ENCODE data around the gene PEDS1.
A peak's percentile ranks its signal among the peaks of the same experiment; 100 is the strongest.
"Not testable (repeated sequence)": the region's sequence is repeated elsewhere in the genome, so short reads cannot be mapped to it uniquely, and the experiment has no call there.

The PEDS1 gene

DNA sequence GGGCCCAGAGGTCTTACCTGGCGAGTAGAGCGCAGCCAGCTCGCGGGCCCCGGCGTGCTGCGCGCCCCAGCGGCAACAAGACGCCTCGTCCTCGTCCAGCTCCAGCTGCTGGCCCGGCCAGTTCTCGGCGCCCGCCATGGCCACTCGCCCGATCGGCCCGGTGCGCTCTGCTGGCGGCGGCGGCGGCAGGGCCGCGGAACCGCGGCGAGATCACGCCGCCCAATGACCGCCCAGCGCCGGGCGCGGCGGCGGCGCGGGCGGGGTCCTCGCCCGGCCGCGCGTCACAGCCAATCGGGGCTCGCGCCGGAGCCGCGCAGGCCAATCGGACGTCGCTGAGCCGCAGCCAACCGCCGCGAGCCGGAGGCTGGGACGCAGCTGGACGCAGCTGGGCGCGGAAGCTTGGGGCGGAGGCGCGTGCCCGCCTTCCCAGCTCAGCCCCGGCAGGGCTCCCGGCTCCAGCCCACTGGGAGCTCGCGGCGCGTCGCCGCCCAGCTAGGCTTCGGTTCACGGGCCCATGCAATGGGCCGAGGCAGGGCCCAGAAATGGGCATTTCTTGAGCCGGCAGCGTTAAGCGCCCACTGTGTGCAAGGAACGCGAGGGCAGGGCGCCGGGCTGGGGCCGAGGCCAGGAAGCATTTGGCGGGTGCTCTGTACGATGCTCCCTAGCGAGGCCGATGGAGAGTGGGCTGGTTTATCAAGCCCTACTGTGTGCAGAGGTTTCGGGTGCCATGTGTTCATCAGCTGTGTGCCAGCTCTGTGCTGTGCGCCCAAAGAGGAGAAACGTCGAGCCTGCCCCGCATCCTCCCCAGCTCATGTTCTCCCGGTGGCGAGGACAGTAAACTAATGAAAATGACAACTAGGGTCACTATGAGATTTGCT, at the start of gene PEDS1:
PEDS1 (minus strand) TSS at position 224 of the 878 bp plus-strand sequence; CDS start at position 138, 86 bp downstream.
- Mint-ChIP-seq H3K4me3 (peak within 1 kb of the TSS; percentile 83), H3K4me1 (ENCODE audit: low read depth) (peaks cover 38% of the 10 kb centered on the region), H3K36me3 (ENCODE audit: low read depth) (peaks cover 4% of the 10 kb centered on the region), H3K9me3 (no peaks in the 10 kb centered on the region), H3K27me3 (no peaks in the 10 kb centered on the region), H3K27ac (peak within 1 kb of the TSS; percentile 83)

DNA sequence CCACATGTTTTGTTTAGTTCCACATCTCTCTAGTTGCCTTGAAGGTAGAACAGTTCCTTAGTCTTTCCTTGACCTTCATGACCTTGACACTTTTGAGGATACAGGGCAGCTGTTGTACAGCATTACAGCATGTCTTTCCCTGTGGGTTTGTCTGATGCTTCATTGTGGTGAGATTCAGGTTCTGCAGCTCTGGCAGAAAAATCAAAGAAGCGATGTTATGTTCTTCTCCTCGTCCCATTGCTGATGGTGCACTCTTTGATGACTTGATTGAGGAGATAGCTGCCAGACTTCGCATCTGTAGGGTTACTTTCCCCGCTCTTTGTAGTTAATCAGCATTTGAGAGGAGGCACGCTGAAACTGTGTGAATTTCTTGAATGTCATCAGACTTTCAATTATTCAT, 49.2 kb upstream of the PEDS1 start:
- Mint-ChIP-seq H3K36me3 (ENCODE audit: low read depth) (no peaks in the 10 kb centered on the region), H3K27me3 (peaks cover 3% of the 10 kb centered on the region), H3K27ac (no peak overlapping the region), H3K9me3 (peaks cover 15% of the 10 kb centered on the region), H3K4me3 (no peak overlapping the region), H3K4me1 (ENCODE audit: low read depth) (no peaks in the 10 kb centered on the region)

DNA sequence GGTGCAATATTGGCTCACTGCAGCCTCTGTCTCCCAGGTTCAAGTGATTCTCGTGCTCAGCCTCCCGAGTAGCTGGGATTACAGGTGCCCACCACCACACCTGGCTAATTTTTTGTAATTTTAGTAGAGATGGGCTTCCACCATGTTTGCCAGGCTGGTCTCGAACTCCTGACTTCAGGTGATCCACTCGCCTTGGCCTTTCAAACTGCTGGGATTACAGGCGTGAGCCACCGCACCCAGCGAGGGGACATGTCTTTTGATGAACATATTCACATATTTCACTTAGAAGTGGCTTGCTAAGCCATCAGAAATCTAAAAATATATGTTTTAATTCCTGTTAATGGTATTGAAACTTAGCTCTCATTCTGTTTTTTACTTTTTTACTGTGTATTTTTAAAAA, 48.2 kb upstream of the PEDS1 start:
- not testable (repeated sequence) for H3K27me3 Mint-ChIP-seq; H3K4me3 Mint-ChIP-seq; H3K4me1 Mint-ChIP-seq (ENCODE audit: low read depth); H3K36me3 Mint-ChIP-seq (ENCODE audit: low read depth); H3K27ac Mint-ChIP-seq
- H3K9me3 Mint-ChIP-seq: peaks cover 15% of the 10 kb centered on the region

DNA sequence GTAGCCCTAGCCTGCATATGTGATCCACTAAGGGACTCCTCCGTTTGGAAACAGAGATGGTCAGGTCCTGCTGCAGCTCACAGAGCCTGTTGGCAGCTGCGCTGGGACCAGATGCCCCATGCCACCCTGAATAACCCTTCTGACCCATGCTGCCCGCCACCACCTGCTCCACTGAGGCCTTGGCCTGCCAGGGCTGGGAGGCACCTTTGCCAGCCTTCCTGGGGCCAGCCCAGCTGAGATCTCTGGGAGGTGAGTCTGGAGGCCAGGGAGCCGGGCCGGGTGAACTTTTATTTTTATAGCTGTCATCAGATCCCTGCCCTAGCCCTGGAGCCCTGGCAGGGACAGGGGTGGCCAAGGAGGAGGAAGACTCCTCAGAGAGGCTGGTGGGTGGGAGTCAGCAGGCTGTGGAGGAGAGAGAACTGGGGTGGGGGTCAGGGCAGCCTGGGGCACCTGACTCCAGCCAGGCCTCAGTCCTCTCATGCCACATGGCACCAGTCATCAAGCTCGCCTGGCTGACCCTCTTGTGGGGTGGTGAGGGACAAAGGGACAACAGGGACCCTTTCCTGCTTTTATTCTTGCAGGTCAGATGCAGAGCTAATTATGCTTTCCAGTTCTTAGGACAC, 47.1 kb upstream of the PEDS1 start:
- Mint-ChIP-seq H3K9me3 (peaks cover 15% of the 10 kb centered on the region), H3K4me1 (ENCODE audit: low read depth) (no peaks in the 10 kb centered on the region), H3K27me3 (no peaks in the 10 kb centered on the region), H3K4me3 (no peak overlapping the region), H3K27ac (no peak overlapping the region), H3K36me3 (ENCODE audit: low read depth) (peaks cover 3% of the 10 kb centered on the region)

DNA sequence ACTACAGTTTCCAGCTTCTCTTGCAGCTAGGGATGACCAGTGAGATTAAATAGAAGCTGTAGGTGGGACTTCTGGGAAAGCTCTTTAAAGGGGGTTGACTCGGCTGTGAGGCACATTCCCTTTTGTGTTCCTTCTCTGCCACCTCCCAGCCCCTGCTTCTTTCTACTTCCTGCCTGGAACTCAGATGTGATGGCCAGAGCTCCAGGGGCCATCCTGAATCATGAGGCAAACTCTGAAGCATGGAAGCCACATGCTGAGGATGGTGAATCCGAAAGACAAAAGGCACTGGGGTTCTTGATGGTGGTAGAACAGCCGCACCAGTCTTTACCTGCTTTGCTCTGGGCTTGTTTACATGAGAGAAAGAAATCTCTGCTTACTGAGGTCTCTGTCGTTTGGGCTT, 46.2 kb upstream of the PEDS1 start:
- Mint-ChIP-seq H3K27ac (no peak overlapping the region), H3K27me3 (no peaks in the 10 kb centered on the region)

DNA sequence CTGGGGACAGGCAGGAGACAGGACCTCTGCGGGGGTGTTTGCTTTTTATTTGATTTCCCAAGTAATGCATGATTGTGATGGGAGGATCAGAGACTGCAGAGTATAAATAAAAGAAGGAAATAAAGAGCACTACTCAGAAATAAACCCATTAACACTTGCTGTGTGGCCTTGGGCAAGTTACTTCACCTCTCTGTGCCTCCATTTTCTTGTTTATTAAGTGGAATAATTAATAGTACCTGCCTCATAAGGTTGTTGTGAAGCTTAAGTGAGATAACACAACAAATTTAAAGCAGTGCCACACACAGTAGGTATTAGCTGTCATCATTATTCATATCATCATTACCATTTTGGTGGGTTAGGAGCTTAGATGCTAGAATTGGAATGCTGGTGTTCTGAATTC, 45.2 kb upstream of the PEDS1 start:
- peaks cover 9% of the 10 kb centered on the region for H3K36me3 Mint-ChIP-seq (ENCODE audit: low read depth)
- H3K4me3 Mint-ChIP-seq: no peak overlapping the region
- no peaks in the 10 kb centered on the region for H3K27me3 Mint-ChIP-seq
- peaks cover 7% of the 10 kb centered on the region for H3K9me3 Mint-ChIP-seq
- peaks cover 12% of the 10 kb centered on the region for H3K4me1 Mint-ChIP-seq (ENCODE audit: low read depth)
- no peak overlapping the region for H3K27ac Mint-ChIP-seq

More for the DNA sequence above, 46.2 kb upstream of the PEDS1 start:
- H3K4me1 Mint-ChIP-seq (ENCODE audit: low read depth): peaks cover 4% of the 10 kb centered on the region
- peaks cover 3% of the 10 kb centered on the region for H3K36me3 Mint-ChIP-seq (ENCODE audit: low read depth)
- H3K4me3 Mint-ChIP-seq: no peak overlapping the region
- H3K9me3 Mint-ChIP-seq: peaks cover 15% of the 10 kb centered on the region

DNA sequence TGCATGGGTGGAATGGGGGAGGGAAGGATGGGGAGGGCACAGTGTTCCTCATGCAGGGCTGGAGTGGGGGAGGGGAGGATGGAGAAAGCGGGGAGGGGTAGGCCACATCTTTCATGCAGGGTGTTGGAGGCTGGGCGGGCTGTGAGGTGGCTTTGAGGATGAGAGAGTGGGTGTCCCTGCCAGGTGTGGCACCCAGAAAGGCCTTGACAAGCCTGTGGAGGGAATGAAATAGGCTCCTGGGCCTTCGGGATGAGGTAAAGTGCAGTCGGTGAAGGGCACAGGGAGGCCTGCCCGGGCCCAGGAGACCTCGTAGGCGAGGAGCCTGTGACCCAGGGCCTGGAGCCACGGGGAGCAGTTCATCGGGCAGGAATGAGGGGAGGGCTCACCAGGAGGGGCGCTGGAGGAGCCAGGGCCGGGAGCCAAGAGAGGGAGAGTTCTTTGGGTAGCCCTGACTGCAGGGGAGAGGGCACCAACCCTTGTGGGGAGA, 44.7 kb upstream of the PEDS1 start:
- no peak overlapping the region for H3K27ac Mint-ChIP-seq
- peaks cover 17% of the 10 kb centered on the region for H3K4me1 Mint-ChIP-seq (ENCODE audit: low read depth)
- no peak overlapping the region for H3K4me3 Mint-ChIP-seq
- peaks cover 14% of the 10 kb centered on the region for H3K36me3 Mint-ChIP-seq (ENCODE audit: low read depth)
- H3K27me3 Mint-ChIP-seq: no peaks in the 10 kb centered on the region
- peaks cover 4% of the 10 kb centered on the region for H3K9me3 Mint-ChIP-seq

DNA sequence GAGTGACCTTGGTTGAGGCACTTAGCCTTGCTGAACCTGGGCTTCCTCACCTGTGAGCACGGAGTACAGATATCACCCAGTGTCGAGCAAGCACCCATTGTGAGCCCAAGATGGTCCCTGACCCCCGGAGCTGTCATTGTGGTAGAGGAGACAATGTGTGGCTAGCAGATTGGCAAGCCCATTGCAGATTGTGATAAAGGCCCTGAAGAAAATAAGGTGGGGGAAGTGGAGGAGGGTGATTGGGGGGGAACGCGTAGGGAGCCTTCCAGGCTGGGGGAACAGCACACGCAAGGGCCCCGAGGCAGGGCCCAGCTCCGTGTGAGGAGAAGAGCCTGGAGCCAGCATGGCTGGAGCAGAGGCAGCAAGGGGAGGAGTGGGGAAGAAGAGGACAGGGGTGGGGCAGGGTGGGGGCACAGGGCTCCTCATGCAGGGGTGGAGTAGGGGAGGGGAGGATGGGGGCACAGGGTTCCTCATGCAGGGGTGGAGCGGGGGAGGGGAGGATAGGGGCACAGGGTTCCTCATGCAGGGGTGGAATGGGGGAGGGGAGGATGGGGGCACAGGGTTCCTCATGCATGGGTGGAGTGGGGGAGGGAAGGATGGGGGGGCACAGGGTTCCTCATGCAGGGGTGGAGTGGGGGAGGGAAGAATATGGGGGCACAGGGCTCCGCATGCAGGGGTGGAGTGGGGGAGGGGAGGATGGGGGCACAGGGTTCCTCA, 44.1 kb upstream of the PEDS1 start:
- peaks cover 22% of the 10 kb centered on the region for H3K4me1 Mint-ChIP-seq (ENCODE audit: low read depth)
- H3K27me3 Mint-ChIP-seq: no peaks in the 10 kb centered on the region
- no peak overlapping the region for H3K4me3 Mint-ChIP-seq
- no peak overlapping the region for H3K27ac Mint-ChIP-seq
- H3K9me3 Mint-ChIP-seq: peaks cover 4% of the 10 kb centered on the region
- H3K36me3 Mint-ChIP-seq (ENCODE audit: low read depth): peaks cover 20% of the 10 kb centered on the region

DNA sequence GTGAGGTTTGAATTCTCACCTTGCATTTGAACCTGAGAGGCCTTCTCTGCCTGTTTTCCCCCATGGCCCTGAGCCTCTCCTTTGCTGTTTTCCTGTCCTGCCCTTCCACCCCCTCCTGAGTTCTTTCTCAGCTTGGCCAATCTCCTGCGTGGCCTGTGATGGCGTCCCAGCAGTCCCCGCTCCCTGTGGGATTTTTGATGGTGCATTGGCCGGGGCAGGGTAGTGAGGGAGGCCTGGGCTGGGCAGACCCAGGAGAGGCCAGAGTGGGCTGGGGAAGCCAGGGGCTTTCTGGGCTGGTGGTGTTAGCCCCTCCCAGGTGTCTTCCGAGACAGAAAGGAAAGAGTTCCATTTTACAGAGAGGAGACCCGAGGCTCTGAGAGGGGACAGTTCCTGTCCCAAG, 43.4 kb upstream of the PEDS1 start:
- no peak overlapping the region for H3K27ac Mint-ChIP-seq
- H3K36me3 Mint-ChIP-seq (ENCODE audit: low read depth): peaks cover 20% of the 10 kb centered on the region
- peaks cover 4% of the 10 kb centered on the region for H3K9me3 Mint-ChIP-seq
- no peaks in the 10 kb centered on the region for H3K27me3 Mint-ChIP-seq
- H3K4me1 Mint-ChIP-seq (ENCODE audit: low read depth): peaks cover 22% of the 10 kb centered on the region
- H3K4me3 Mint-ChIP-seq: no peak overlapping the region

DNA sequence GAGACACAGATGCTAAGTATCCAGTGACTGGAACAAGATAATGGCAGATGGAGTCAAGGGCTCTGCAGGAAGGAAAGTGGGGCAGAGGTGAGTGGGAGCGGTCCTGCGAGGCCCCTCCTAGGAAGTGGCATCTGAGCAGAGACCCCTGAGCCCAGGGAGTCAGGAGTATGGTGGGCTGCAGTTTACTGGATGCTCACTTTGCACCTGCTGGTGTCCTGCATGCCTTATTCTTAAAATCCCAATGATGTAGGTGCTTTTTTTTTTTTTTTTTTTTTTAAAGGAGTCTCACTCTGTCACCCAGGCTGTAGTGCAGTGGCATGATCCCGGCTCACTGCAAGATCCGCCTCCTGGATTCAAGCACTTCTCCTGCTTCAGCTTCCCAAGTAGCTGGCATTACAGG, 42.7 kb upstream of the PEDS1 start:
- peaks cover 4% of the 10 kb centered on the region for H3K9me3 Mint-ChIP-seq
- peaks cover 22% of the 10 kb centered on the region for H3K4me1 Mint-ChIP-seq (ENCODE audit: low read depth)
- H3K27me3 Mint-ChIP-seq: no peaks in the 10 kb centered on the region
- H3K36me3 Mint-ChIP-seq (ENCODE audit: low read depth): peaks cover 20% of the 10 kb centered on the region
- no peak overlapping the region for H3K4me3 Mint-ChIP-seq
- H3K27ac Mint-ChIP-seq: no peak overlapping the region

DNA sequence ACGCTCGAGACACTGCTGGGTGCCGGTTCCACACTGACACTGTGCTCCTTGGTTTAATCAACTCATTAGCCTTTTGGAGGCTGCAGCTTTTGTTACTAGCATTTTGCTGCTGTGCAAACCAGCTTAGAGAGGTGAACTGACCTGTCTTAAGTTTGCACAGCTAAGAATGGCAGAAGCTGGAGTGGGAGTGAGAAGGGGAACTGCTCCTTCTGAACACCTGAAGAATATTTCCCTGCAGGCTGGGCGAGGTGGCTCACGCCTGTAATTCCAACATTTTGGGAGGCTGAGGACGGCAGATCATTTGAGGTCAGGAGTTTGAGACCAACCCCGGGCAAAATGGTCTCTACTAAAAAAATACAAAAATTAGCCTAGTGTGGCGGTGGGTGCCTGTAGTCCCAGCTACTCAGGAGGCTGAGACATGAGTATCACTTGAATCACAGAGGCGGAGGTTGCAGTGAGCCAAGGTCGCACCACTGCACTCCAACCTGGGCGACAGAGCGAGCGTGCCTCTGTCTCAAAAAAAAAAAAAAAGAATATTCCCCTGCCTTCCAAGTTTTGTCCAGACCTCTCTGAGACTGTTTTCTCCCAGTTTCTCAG, 42.1 kb upstream of the PEDS1 start:
- H3K4me3 Mint-ChIP-seq: no peak overlapping the region
- H3K9me3 Mint-ChIP-seq: peaks cover 4% of the 10 kb centered on the region
- peaks cover 22% of the 10 kb centered on the region for H3K4me1 Mint-ChIP-seq (ENCODE audit: low read depth)
- no peak overlapping the region for H3K27ac Mint-ChIP-seq
- no peaks in the 10 kb centered on the region for H3K27me3 Mint-ChIP-seq
- peaks cover 20% of the 10 kb centered on the region for H3K36me3 Mint-ChIP-seq (ENCODE audit: low read depth)

DNA sequence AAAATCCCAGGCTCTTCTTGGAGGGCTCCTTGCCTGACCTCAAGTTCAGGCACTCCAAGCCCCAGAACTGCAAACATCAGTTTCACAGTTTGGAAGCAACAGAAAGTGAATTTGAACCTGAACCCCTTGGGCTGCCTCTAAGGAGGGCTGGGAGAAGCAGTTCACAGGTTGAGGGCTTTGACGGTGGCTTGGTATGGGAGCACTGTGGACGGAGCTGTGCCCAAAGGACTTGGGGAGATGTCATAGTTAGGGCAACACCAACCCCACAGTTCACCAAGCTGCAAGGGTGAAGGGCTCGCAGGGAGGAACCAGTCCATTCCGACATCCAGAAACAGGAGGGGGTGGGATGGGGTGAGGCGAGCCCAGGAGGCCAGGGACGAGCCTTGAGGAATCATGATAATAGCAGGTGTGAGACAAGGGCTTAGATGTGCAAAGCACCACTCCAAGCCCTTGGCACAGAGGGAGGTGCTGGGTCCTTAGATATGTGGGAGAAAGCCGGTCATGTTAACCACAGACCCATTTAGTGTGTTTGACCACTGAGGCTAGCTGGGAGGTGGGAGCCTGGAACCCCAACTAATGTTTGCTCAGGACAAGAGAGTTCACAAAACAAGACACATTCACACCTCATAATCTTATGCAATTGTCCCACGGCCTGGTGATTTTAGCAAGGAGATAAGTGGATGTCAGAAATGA, 41.5 kb upstream of the PEDS1 start:
- peaks cover 4% of the 10 kb centered on the region for H3K9me3 Mint-ChIP-seq
- H3K4me3 Mint-ChIP-seq: no peak overlapping the region
- peaks cover 20% of the 10 kb centered on the region for H3K36me3 Mint-ChIP-seq (ENCODE audit: low read depth)
- no peak overlapping the region for H3K27ac Mint-ChIP-seq
- H3K27me3 Mint-ChIP-seq: no peaks in the 10 kb centered on the region
- H3K4me1 Mint-ChIP-seq (ENCODE audit: low read depth): peaks cover 22% of the 10 kb centered on the region

DNA sequence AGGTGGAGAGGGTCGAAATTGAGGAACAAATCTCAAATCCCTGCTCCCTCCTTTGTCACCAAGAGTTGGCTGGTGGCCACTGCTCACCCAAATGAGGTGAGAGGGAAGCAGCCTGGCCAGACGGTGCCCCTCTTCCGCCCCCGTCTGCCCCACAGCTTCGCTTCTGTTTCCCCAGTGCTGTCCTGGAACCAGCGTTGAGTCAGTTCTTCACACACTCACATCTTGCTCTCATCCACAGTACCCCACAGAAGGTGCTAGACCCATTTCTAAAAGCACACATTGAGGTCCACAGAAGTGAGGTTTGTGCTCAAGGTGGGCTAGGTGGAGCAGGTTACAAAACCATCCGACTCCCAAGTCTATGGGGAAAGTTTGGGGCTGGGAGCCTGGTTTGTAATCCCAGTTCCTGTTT, 40.9 kb upstream of the PEDS1 start:
- Mint-ChIP-seq H3K4me3 (peak overlapping the region; percentile 48), H3K27ac (no peak overlapping the region)

DNA sequence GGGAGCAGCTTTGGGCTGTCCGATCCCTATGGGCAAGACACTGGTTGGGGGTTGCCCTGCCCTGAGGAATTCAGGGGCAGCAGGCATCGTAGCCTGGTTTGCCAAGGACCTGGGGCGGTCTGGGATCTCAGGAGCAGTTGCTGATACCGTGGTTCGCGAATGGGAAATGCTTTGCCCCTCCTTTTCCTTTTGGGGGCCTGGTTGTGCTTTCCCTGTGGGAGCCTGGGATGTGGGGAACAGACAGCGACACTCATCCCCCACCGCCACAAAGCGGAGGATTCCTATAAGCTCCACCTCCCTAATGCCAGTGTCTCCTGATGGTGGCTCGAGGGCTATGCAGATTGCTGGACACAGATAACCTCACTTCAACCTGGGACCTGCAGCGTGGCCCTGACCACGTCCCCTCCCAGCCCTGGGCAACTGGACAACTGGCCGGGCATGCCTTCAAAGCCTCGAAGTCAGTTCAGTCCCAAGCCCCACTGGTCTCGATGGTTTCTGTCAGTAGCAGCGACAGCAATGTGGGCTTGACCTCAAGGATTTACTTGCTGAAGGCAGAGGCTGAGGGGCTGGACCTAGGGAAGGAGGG, 40.4 kb upstream of the PEDS1 start:
- no peaks in the 10 kb centered on the region for H3K9me3 Mint-ChIP-seq
- H3K4me3 Mint-ChIP-seq: peak overlapping the region; percentile 91
- peak overlapping the region; percentile 95 for H3K27ac Mint-ChIP-seq
- peaks cover 22% of the 10 kb centered on the region for H3K4me1 Mint-ChIP-seq (ENCODE audit: low read depth)
- H3K36me3 Mint-ChIP-seq (ENCODE audit: low read depth): peaks cover 20% of the 10 kb centered on the region
- no peaks in the 10 kb centered on the region for H3K27me3 Mint-ChIP-seq

More for the DNA sequence above, 40.9 kb upstream of the PEDS1 start:
- Mint-ChIP-seq H3K27me3 (no peaks in the 10 kb centered on the region), H3K9me3 (peaks cover 2% of the 10 kb centered on the region), H3K4me1 (ENCODE audit: low read depth) (peaks cover 22% of the 10 kb centered on the region), H3K36me3 (ENCODE audit: low read depth) (peaks cover 20% of the 10 kb centered on the region)

All from stimulated activated naive CD8-positive, alpha-beta T cell treated with anti-CD3 and anti-CD28 coated beads, Interleukin-15, Interleukin-2, amounts not matched to agents 100 ng/mL and 50 ng/mL, for 24 hours (primary cell).